Liver (tissue), 9 donors: ENCODE data around the gene TTLL5. TPM values are rescaled to one million over a fixed set of nuclear protein-coding genes. Genes with fewer than 3 reads are reported as not detected.

Experiments used
- DNase-seq: peaks from one replicate; pipeline ENCODE4 v3.0.0-alpha.2; 2017; ENCODE audit warnings: low spot score
- H3K27ac ChIP-seq, 2 donors: one replicate each; pipeline ENCODE4 v1.7.0; 2013; ENCODE audit warnings: inconsistent platforms in 2 of 2, low read length in 2 of 2, control low read depth in 1 of 2, low read depth in 1 of 2, mild to moderate bottlenecking in 1 of 2
- H3K27me3 ChIP-seq, 4 donors: one replicate each; pipeline versions ENCODE4 v1.6.1 to v1.7.0; 2013; ENCODE audit warnings: low read length in 3 of 4, inconsistent platforms in 1 of 4, mild to moderate bottlenecking in 1 of 4, moderate library complexity in 1 of 4; ENCODE audit not compliant: control insufficient read depth in 4 of 4, insufficient read depth in 4 of 4
- H3K36me3 ChIP-seq, 4 donors: one replicate each; pipeline versions ENCODE4 v1.6.1 to v1.7.0; 2013; ENCODE audit warnings: low read length in 3 of 4, mild to moderate bottlenecking in 3 of 4, low read depth in 1 of 4, moderate library complexity in 1 of 4; ENCODE audit not compliant: control insufficient read depth in 4 of 4, insufficient read depth in 3 of 4
- H3K4me1 ChIP-seq, 4 donors: one replicate each; pipeline versions ENCODE4 v1.6.1 to v1.7.0; 2013; ENCODE audit warnings: low read length in 3 of 4, mild to moderate bottlenecking in 3 of 4, moderate library complexity in 1 of 4; ENCODE audit not compliant: control insufficient read depth in 4 of 4, insufficient read depth in 4 of 4
- H3K4me3 ChIP-seq, 3 donors: one replicate each; pipeline versions ENCODE4 v1.6.1 to v1.7.0; 2013; ENCODE audit warnings: low read length in 3 of 3, control low read depth in 1 of 3, low read depth in 1 of 3, mild to moderate bottlenecking in 1 of 3
- H3K9ac ChIP-seq, 2 donors: one replicate each; pipeline ENCODE4 v1.7.0; 2013; ENCODE audit warnings: low read length in 2 of 2, mild to moderate bottlenecking in 2 of 2, moderate library complexity in 2 of 2, control low read depth in 1 of 2, low read depth in 1 of 2
- H3K9me3 ChIP-seq, 4 donors: one replicate each; pipeline versions ENCODE4 v1.6.1 to v1.7.0; 2013; ENCODE audit warnings: low read length in 3 of 4; ENCODE audit not compliant: control insufficient read depth in 4 of 4
- ATF3 ChIP-seq: IDR thresholded peaks from 2 replicates; pipeline ENCODE4 v1.6.1; 2016; ENCODE audit warnings: antibody characterized with exemption
- EGR1 ChIP-seq, 2 donors: IDR thresholded peaks; 2 replicates each; pipeline ENCODE4 v1.6.1; 2016 to 2018; ENCODE audit warnings: antibody characterized with exemption in 2 of 2, low read depth in 2 of 2
- FOXA1 ChIP-seq: IDR thresholded peaks from 2 replicates; pipeline ENCODE4 v1.6.1; 2016; ENCODE audit warnings: antibody characterized with exemption
- FOXA2 ChIP-seq: IDR thresholded peaks from 2 replicates; pipeline ENCODE4 v1.6.1; 2016; ENCODE audit warnings: antibody characterized with exemption
- GABPA ChIP-seq, 2 donors: IDR thresholded peaks in 1 of 2; conservative IDR thresholded peaks in 1 of 2; 2 replicates each; pipeline ENCODE4 v1.6.1; 2016; ENCODE audit warnings: antibody characterized with exemption in 2 of 2, mild to moderate bottlenecking in 1 of 2, moderate library complexity in 1 of 2
- HNF4A ChIP-seq, 2 donors: conservative IDR thresholded peaks; 2 replicates each; pipeline ENCODE4 v1.6.1; 2016; ENCODE audit warnings: antibody characterized with exemption in 2 of 2, mild to moderate bottlenecking in 2 of 2
- HNF4G ChIP-seq: IDR thresholded peaks from 2 replicates; pipeline ENCODE4 v1.6.1; 2016; ENCODE audit warnings: antibody characterized with exemption
- JUND ChIP-seq, 2 donors: IDR thresholded peaks; 2 replicates each; pipeline ENCODE4 v1.6.1; 2016; ENCODE audit warnings: antibody characterized with exemption in 2 of 2
- MAX ChIP-seq: IDR thresholded peaks from 2 replicates; pipeline ENCODE4 v1.6.1; 2016; ENCODE audit warnings: antibody characterized with exemption
- NR2F2 ChIP-seq: IDR thresholded peaks from 2 replicates; pipeline ENCODE4 v1.6.1; 2016; ENCODE audit warnings: antibody characterized with exemption
- RAD21 ChIP-seq, 2 donors: IDR thresholded peaks; 2 replicates each; pipeline ENCODE4 v1.6.1; 2016; ENCODE audit warnings: antibody characterized with exemption in 2 of 2, mild to moderate bottlenecking in 2 of 2
- RXRA ChIP-seq, 2 donors: IDR thresholded peaks; 2 replicates each; pipeline ENCODE4 v1.6.1; 2017 to 2018; ENCODE audit warnings: antibody characterized with exemption in 2 of 2, mild to moderate bottlenecking in 1 of 2
- SP1 ChIP-seq: IDR thresholded peaks from 2 replicates; pipeline ENCODE4 v1.6.1; 2018; ENCODE audit warnings: antibody characterized with exemption, mild to moderate bottlenecking
- TAF1 ChIP-seq: conservative IDR thresholded peaks from 2 replicates; pipeline ENCODE4 v1.6.1; 2016; ENCODE audit warnings: antibody characterized with exemption, mild to moderate bottlenecking
- YY1 ChIP-seq: IDR thresholded peaks from 2 replicates; pipeline ENCODE4 v1.6.1; 2016; ENCODE audit warnings: antibody characterized with exemption, mild to moderate bottlenecking
- WGBS: extraction: QIAGEN DNeasy Blood & Tissue Kit; methylation state at CpG from one replicate; pipeline ENCODE4 v1.1.7; 2013; 5-methylcytosine and 5-hydroxymethylcytosine counted together
- polyA plus RNA-seq, 2 donors: library from polyadenylated mRNA; stranded (reverse) in 1 of 2; unstranded in 1 of 2; fragments of 200-250 nt in 1 of 2; fragments of >200 nt in 1 of 2; fragmentation: Nextera tagmentation in 1 of 2; extraction: Ambion mirVana in 1 of 2; gene quantifications; one replicate each; pipeline versions ENCODE4 v1.2.1 to v1.2.3, GENCODE V29; 2013 to 2015
- total RNA-seq, 2 donors: library from RNA; depleted of rRNA; stranded (reverse); fragments of >200 nt; gene quantifications; one replicate each; pipeline ENCODE4 v1.2.3, GENCODE V29; 2014
- TF ChIP-seq, protein P1 (sequence below): IDR thresholded peaks from 2 replicates; pipeline ENCODE4 v1.6.1; 2016; ENCODE audit warnings: antibody characterized with exemption
- TF ChIP-seq, protein P2 (sequence below): IDR thresholded peaks from 2 replicates; pipeline ENCODE4 v1.6.1; 2016; ENCODE audit warnings: antibody characterized with exemption, mild to moderate bottlenecking
- TF ChIP-seq, protein P3 (sequence below): fragments of 150-350 bp; IDR thresholded peaks from 2 replicates; pipeline ENCODE4 v1.5.1; 2017; ENCODE audit warnings: improper control_type of control experiment, low read depth, low read length; ENCODE audit not compliant: missing input control
- donor health status: healthy.
- donor health status: healthy.
- donor health status: healthy.
- donor health status: healthy.
- donor health status: healthy.

The TTLL5 gene
- total and polyA plus RNA-seq, 4 donors, result 4.3 to 14.2 (median 9.8) TPM

DNA sequence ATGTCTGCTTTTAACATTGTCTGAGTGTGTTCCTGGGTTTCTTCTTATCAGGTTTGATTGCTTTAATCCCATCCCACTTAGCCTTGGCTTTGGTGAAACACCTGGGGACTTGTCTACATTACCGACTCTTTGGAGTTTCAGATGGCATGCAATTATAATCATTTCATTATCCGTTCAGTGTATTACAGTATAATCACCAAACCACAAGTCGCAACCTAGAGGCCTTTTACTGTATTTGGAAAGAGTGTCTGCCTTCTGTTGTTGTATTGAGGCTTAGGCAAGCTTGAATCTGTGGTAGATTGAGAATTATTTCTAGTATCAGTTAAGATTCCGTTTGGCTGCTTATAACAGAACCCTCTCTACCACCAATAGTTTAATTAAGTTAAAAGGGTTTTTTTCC lies 216.8 kb downstream of the TTLL5 start:
- H3K27me3 ChIP-seq, result no peaks in the 10 kb centered on the region
- H3K4me3 ChIP-seq, result no peak overlapping the region
- H3K4me1 ChIP-seq, result peaks cover 0 to 9% (median 2%) of the 10 kb centered on the region in 4 donors
- no peak for DNase-seq
- no peaks in the 10 kb centered on the region for H3K9me3 ChIP-seq
- H3K36me3 ChIP-seq, result peaks cover 0 to 2% (median 0%) of the 10 kb centered on the region in 4 donors
- no peak overlapping the region for H3K27ac ChIP-seq
- H3K9ac ChIP-seq, result no peak overlapping the region
- TF ChIP-seq GABPA (IDR thresholded peaks at IDR 0.05 in 1 of 2, conservative IDR thresholded peaks at IDR 0.05 in 1 of 2) (no peak), SP1 (no peak), RAD21 (IDR thresholded peaks at IDR 0.05) (no peak), NR2F2 (no peak), YY1 (no peak)
- WGBS, result 90% methylated on average over 4 of the region's 4 CpGs

GRCh38 chr14:75879031-75879430 lies 218.0 kb downstream of the TTLL5 start:
- Histone ChIP-seq H3K36me3 (peaks cover 0 to 2% (median 0%) of the 10 kb centered on the region in 4 donors), H3K9me3 (no peaks in the 10 kb centered on the region), H3K27me3 (no peaks in the 10 kb centered on the region), H3K9ac (no peak overlapping the region), H3K4me3 (no peak overlapping the region), H3K27ac (no peak overlapping the region), H3K4me1 (peaks cover 0 to 9% (median 2%) of the 10 kb centered on the region in 4 donors)
- TF ChIP-seq HNF4G, result no peak
- no peak for TF ChIP-seq HNF4A (conservative IDR thresholded peaks at IDR 0.05)
- no peak for TF ChIP-seq NR2F2
- DNase-seq, result no peak
- 91% methylated on average over 3 of the region's 3 CpGs for WGBS

- TF ChIP-seq YY1, result no peak
- TF ChIP-seq JUND (IDR thresholded peaks at IDR 0.05), result no peak
- no peak for TF ChIP-seq MAX
- TF ChIP-seq FOXA2, result no peak
- TF ChIP-seq, protein P1, sequence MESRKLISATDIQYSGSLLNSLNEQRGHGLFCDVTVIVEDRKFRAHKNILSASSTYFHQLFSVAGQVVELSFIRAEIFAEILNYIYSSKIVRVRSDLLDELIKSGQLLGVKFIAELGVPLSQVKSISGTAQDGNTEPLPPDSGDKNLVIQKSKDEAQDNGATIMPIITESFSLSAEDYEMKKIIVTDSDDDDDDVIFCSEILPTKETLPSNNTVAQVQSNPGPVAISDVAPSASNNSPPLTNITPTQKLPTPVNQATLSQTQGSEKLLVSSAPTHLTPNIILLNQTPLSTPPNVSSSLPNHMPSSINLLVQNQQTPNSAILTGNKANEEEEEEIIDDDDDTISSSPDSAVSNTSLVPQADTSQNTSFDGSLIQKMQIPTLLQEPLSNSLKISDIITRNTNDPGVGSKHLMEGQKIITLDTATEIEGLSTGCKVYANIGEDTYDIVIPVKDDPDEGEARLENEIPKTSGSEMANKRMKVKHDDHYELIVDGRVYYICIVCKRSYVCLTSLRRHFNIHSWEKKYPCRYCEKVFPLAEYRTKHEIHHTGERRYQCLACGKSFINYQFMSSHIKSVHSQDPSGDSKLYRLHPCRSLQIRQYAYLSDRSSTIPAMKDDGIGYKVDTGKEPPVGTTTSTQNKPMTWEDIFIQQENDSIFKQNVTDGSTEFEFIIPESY, result no peak
- TF ChIP-seq, protein P2, sequence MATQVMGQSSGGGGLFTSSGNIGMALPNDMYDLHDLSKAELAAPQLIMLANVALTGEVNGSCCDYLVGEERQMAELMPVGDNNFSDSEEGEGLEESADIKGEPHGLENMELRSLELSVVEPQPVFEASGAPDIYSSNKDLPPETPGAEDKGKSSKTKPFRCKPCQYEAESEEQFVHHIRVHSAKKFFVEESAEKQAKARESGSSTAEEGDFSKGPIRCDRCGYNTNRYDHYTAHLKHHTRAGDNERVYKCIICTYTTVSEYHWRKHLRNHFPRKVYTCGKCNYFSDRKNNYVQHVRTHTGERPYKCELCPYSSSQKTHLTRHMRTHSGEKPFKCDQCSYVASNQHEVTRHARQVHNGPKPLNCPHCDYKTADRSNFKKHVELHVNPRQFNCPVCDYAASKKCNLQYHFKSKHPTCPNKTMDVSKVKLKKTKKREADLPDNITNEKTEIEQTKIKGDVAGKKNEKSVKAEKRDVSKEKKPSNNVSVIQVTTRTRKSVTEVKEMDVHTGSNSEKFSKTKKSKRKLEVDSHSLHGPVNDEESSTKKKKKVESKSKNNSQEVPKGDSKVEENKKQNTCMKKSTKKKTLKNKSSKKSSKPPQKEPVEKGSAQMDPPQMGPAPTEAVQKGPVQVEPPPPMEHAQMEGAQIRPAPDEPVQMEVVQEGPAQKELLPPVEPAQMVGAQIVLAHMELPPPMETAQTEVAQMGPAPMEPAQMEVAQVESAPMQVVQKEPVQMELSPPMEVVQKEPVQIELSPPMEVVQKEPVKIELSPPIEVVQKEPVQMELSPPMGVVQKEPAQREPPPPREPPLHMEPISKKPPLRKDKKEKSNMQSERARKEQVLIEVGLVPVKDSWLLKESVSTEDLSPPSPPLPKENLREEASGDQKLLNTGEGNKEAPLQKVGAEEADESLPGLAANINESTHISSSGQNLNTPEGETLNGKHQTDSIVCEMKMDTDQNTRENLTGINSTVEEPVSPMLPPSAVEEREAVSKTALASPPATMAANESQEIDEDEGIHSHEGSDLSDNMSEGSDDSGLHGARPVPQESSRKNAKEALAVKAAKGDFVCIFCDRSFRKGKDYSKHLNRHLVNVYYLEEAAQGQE, result no peak
- no peak for TF ChIP-seq EGR1 (IDR thresholded peaks at IDR 0.05; ENCODE audit: low read depth in 2 of 2)
- TF ChIP-seq HNF4G, result no peak
- TF ChIP-seq GABPA (IDR thresholded peaks at IDR 0.05 in 1 of 2, conservative IDR thresholded peaks at IDR 0.05 in 1 of 2), result no peak
- no peak for TF ChIP-seq NR2F2
- TF ChIP-seq TAF1, result no peak
- no peak for TF ChIP-seq FOXA1
- no peak for TF ChIP-seq ATF3
- no peak for TF ChIP-seq RAD21 (IDR thresholded peaks at IDR 0.05)
- no peak for TF ChIP-seq HNF4A (conservative IDR thresholded peaks at IDR 0.05)
- no peak for TF ChIP-seq SP1
- no peak for TF ChIP-seq RXRA (IDR thresholded peaks at IDR 0.05)
- TF ChIP-seq, protein P3, sequence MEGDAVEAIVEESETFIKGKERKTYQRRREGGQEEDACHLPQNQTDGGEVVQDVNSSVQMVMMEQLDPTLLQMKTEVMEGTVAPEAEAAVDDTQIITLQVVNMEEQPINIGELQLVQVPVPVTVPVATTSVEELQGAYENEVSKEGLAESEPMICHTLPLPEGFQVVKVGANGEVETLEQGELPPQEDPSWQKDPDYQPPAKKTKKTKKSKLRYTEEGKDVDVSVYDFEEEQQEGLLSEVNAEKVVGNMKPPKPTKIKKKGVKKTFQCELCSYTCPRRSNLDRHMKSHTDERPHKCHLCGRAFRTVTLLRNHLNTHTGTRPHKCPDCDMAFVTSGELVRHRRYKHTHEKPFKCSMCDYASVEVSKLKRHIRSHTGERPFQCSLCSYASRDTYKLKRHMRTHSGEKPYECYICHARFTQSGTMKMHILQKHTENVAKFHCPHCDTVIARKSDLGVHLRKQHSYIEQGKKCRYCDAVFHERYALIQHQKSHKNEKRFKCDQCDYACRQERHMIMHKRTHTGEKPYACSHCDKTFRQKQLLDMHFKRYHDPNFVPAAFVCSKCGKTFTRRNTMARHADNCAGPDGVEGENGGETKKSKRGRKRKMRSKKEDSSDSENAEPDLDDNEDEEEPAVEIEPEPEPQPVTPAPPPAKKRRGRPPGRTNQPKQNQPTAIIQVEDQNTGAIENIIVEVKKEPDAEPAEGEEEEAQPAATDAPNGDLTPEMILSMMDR, result no peak
- H3K4me1 ChIP-seq, result peaks cover 0 to 9% (median 2%) of the 10 kb centered on the region in 4 donors
- peaks cover 0 to 2% (median 0%) of the 10 kb centered on the region in 4 donors for H3K36me3 ChIP-seq
- no peaks in the 10 kb centered on the region for H3K27me3 ChIP-seq
- H3K9me3 ChIP-seq, result no peaks in the 10 kb centered on the region
- 100% methylated on average over 1 of the region's 1 CpG for WGBS
- no peak overlapping the region for H3K4me3 ChIP-seq
- no peak overlapping the region for H3K27ac ChIP-seq
- no peak overlapping the region for H3K9ac ChIP-seq
- DNase-seq, result no peak
Measured at GRCh38 chr14:75880512-75880911, 219.5 kb downstream of the TTLL5 start.
